KMS-11 (cell line): Measurements from ENCODE around the gene SH2B2.

Source experiments
- H2AFZ ChIP-seq: fragments of 200-600 bp; sonication (generic); 2 replicates; pipeline ENCODE4 v1.6.1; 2016; ENCODE audit warnings: antibody characterized with exemption, mixed run types, low read depth
- H3K27ac ChIP-seq: fragments of 200-600 bp; sonication (generic); 2 replicates; pipeline ENCODE4 v1.6.1; 2016; ENCODE audit warnings: mild to moderate bottlenecking, mixed run types
- H3K27me3 ChIP-seq: fragments of 200-600 bp; sonication (generic); 2 replicates; pipeline ENCODE4 v1.6.1; 2017; ENCODE audit warnings: mild to moderate bottlenecking, low read depth, mixed run types, moderate library complexity; ENCODE audit not compliant: insufficient read depth
- H3K36me3 ChIP-seq: fragments of 200-600 bp; sonication (generic); 2 replicates; pipeline ENCODE4 v1.6.1; 2017; ENCODE audit warnings: mild to moderate bottlenecking, mixed run types; ENCODE audit not compliant: insufficient read depth
- H3K4me1 ChIP-seq: fragments of 200-600 bp; sonication (generic); 2 replicates; pipeline ENCODE4 v1.6.1; 2016; ENCODE audit warnings: mild to moderate bottlenecking, low read depth, mixed run types; ENCODE audit not compliant: poor library complexity, severe bottlenecking
- H3K4me2 ChIP-seq: fragments of 200-600 bp; sonication (generic); 2 replicates; pipeline ENCODE4 v1.7.0; 2016; ENCODE audit warnings: mild to moderate bottlenecking, mixed run types
- H3K4me3 ChIP-seq: fragments of 200-600 bp; sonication (generic); IDR thresholded peaks from 2 replicates; pipeline ENCODE4 v1.6.1; 2017; ENCODE audit warnings: low read depth, low read length, mixed read lengths; ENCODE audit not compliant: insufficient read depth
- H3K79me2 ChIP-seq: fragments of 200-600 bp; sonication (generic); 2 replicates; pipeline ENCODE4 v1.6.1; 2016; ENCODE audit warnings: low read depth, mixed run types; ENCODE audit not compliant: insufficient read depth
- H3K9ac ChIP-seq: fragments of 200-600 bp; sonication (generic); 2 replicates; pipeline ENCODE4 v1.6.1; 2016; ENCODE audit warnings: mild to moderate bottlenecking, mixed run types
- H4K20me1 ChIP-seq: fragments of 200-600 bp; sonication (generic); 2 replicates; pipeline ENCODE4 v1.6.1; 2016; ENCODE audit warnings: mild to moderate bottlenecking, mixed run types; ENCODE audit not compliant: insufficient read depth
- CTCF ChIP-seq: fragments of 200-600 bp; sonication (generic); conservative IDR thresholded peaks from 2 replicates; pipeline ENCODE4 v1.6.1; 2017; ENCODE audit warnings: low read depth, mild to moderate bottlenecking, antibody characterized with exemption, low read length, moderate library complexity, mixed read lengths

SH2B2 gene

GRCh38 chr7:102313997-102314780, 27.5 kb downstream of the SH2B2 start:
- H3K4me3 ChIP-seq = no peak overlapping the region
- H3K9ac ChIP-seq = no peak overlapping the region
- no peak overlapping the region for H3K4me2 ChIP-seq
- no peaks in the 10 kb centered on the region for H4K20me1 ChIP-seq
- no peak overlapping the region for H2AFZ ChIP-seq
- H3K36me3 ChIP-seq = peaks cover 11% of the 10 kb centered on the region; the same call in 1 of the 2 replicates
- H3K27ac ChIP-seq = no peak overlapping the region
- no peaks in the 10 kb centered on the region for H3K27me3 ChIP-seq
- peaks cover 27% of the 10 kb centered on the region for H3K4me1 ChIP-seq
- H3K79me2 ChIP-seq = peaks cover 9% of the 10 kb centered on the region; the same call in 1 of the 2 replicates
- no peak for TF ChIP-seq CTCF

DNA sequence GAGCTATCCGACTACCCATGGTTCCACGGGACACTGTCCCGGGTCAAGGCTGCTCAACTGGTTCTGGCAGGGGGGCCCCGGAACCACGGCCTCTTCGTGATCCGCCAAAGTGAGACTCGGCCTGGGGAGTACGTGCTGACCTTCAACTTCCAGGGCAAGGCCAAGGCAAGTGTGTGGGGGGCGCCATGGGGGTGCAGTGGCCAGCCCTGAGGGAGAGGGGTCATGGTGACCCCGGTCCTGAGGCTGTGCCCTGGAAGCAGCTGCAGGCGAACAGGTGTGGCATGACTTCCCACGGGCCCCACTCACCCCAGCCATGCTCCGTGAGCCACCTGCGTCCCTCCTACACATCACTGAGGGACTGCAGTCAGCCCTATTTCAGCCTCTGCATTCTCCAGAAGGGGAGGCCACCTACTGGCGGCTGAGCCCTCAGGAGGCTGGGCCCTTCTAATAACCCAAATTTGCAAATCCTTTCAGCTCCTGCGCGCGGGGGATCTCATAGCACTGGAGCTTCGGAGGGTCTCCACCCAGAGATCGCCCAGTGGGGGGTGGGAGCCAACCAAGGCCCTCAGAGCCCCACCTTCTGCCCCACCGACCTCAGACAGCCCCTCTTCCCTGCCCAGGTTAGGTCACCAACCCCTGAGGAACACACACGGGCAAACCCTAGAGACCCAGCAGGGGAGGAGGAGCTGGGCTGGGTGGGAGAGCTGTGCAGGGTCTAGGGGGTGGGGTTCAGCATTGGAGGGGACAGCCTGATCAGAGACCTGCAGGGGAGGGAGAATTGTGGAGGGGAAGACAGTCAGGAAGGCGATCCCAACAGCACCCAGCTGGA, 30.8 kb downstream of the SH2B2 start:
- Histone ChIP-seq H3K27ac (no peak overlapping the region), H3K4me1 (no peaks in the 10 kb centered on the region), H3K27me3 (no peaks in the 10 kb centered on the region), H3K79me2 (no peaks in the 10 kb centered on the region), H2AFZ (no peak overlapping the region), H3K36me3 (peaks cover 11% of the 10 kb centered on the region; the same call in 1 of the 2 replicates), H4K20me1 (no peaks in the 10 kb centered on the region), H3K9ac (no peak overlapping the region), H3K4me2 (no peak overlapping the region), H3K4me3 (no peak overlapping the region)
- TF ChIP-seq CTCF = no peak

GRCh38 chr7:102318482-102318971, 31.9 kb downstream of the SH2B2 start:
- H3K36me3 ChIP-seq = peaks cover 11% of the 10 kb centered on the region; the same call in 1 of the 2 replicates
- no peaks in the 10 kb centered on the region for H3K79me2 ChIP-seq
- H3K4me2 ChIP-seq = no peak overlapping the region
- no peak overlapping the region for H2AFZ ChIP-seq
- H3K27ac ChIP-seq = no peak overlapping the region
- no peak overlapping the region for H3K4me3 ChIP-seq
- H3K27me3 ChIP-seq = no peaks in the 10 kb centered on the region
- no peak for TF ChIP-seq CTCF
- H3K4me1 ChIP-seq = no peaks in the 10 kb centered on the region
- no peaks in the 10 kb centered on the region for H4K20me1 ChIP-seq
- H3K9ac ChIP-seq = no peak overlapping the region

- H3K4me3 ChIP-seq = no peak overlapping the region
- no peak overlapping the region for H2AFZ ChIP-seq
- H3K4me1 ChIP-seq = no peaks in the 10 kb centered on the region
- TF ChIP-seq CTCF = no peak
- no peaks in the 10 kb centered on the region for H3K79me2 ChIP-seq
- H3K9ac ChIP-seq = no peak overlapping the region
- H3K36me3 ChIP-seq = peaks cover 9% of the 10 kb centered on the region; the same call in 1 of the 2 replicates
- no peaks in the 10 kb centered on the region for H4K20me1 ChIP-seq
- H3K27ac ChIP-seq = no peak overlapping the region
- H3K4me2 ChIP-seq = no peak overlapping the region
- H3K27me3 ChIP-seq = no peaks in the 10 kb centered on the region
Observed at GRCh38 chr7:102319671-102320070, 33.0 kb downstream of the SH2B2 start.
